Measurements from ENCODE around the gene TMEM254.
"Not testable (repeated sequence)": the region's sequence is repeated elsewhere in the genome, so short reads cannot be mapped to it uniquely, and the experiment has no call there.

TMEM254 gene

GRCh38 chr10:80133687-80134086, 55.2 kb downstream of the TMEM254 start:
- DNase-seq: not testable (repeated sequence)

GRCh38 chr10:80136134-80136571, 57.7 kb downstream of the TMEM254 start:
- no peak for DNase-seq

GRCh38 chr10:80137031-80137862, 58.8 kb downstream of the TMEM254 start:
- no peak for DNase-seq

GRCh38 chr10:80137920-80138319, 59.5 kb downstream of the TMEM254 start:
- DNase-seq: no peak

GRCh38 chr10:80139265-80139664, 60.8 kb downstream of the TMEM254 start:
- DNase-seq: no peak

- no peak for DNase-seq
Measured at GRCh38 chr10:80140251-80140650, 61.8 kb downstream of the TMEM254 start.

GRCh38 chr10:80141696-80142460, 63.4 kb downstream of the TMEM254 start:
- no peak for DNase-seq

Measured in activated CD8-positive, alpha-beta memory T cell treated with anti-CD3 and anti-CD28 coated beads, Interleukin-2, amount 50 U/mL, for 4 hours (primary cell).